Smooth muscle cell (in vitro differentiated cells): ENCODE results near the gene NBPF3. TPM values are rescaled to one million over a fixed set of nuclear protein-coding genes. Genes with fewer than 3 reads are reported as not detected.

Experiments used
- DNase-seq: peaks from one replicate; lab custom pipeline; 2025; ENCODE audit not compliant: unreplicated experiment; lab: John Stamatoyannopoulos, UW
- H2AFZ ChIP-seq: fragments of 200-600 bp; sonication (generic); 2 replicates; pipeline ENCODE4 v1.6.0; 2016; ENCODE audit warnings: antibody characterized with exemption, low read depth, mild to moderate bottlenecking
- H3F3A ChIP-seq: fragments of 200-600 bp; sonication (generic); 2 replicates; pipeline ENCODE4 v1.6.0; 2017; ENCODE audit warnings: antibody characterized with exemption, low read depth
- H3K27ac ChIP-seq: fragments of 200-600 bp; sonication (generic); 2 replicates; pipeline ENCODE4 v1.5.1; 2016; ENCODE audit warnings: low read depth, mild to moderate bottlenecking
- H3K27me3 ChIP-seq: fragments of 200-600 bp; sonication (generic); 2 replicates; pipeline ENCODE4 v1.6.1; 2016; ENCODE audit warnings: low read depth, mild to moderate bottlenecking
- H3K36me3 ChIP-seq: fragments of 200-600 bp; sonication (generic); 2 replicates; pipeline ENCODE4 v1.5.1; 2016; ENCODE audit warnings: low read depth
- H3K4me1 ChIP-seq: fragments of 200-600 bp; sonication (generic); 2 replicates; pipeline ENCODE4 v1.5.1; 2016; ENCODE audit warnings: low read depth
- H3K4me2 ChIP-seq: fragments of 200-600 bp; sonication (generic); 2 replicates; pipeline ENCODE4 v1.6.0; 2016; ENCODE audit warnings: mild to moderate bottlenecking
- H3K4me3 ChIP-seq: fragments of 200-600 bp; sonication (generic); 2 replicates; pipeline ENCODE4 v1.5.1; 2016; ENCODE audit warnings: mild to moderate bottlenecking
- H3K79me2 ChIP-seq: fragments of 200-600 bp; sonication (generic); 2 replicates; pipeline ENCODE4 v1.6.0; 2016; ENCODE audit warnings: low read depth, mild to moderate bottlenecking
- H3K9ac ChIP-seq: fragments of 200-600 bp; sonication (generic); 2 replicates; pipeline ENCODE4 v1.6.0; 2016; ENCODE audit warnings: low read depth
- H3K9me3 ChIP-seq: fragments of 200-600 bp; sonication (generic); replicated peaks from 2 replicates; pipeline ENCODE4 v1.5.1; 2016; ENCODE audit warnings: low read depth
- H4K20me1 ChIP-seq: fragments of 200-600 bp; sonication (generic); 2 replicates; pipeline ENCODE4 v1.6.0; 2016; ENCODE audit warnings: low read depth
- CTCF ChIP-seq: fragments of 200-600 bp; sonication (generic); IDR thresholded peaks from 2 replicates; pipeline ENCODE4 v1.5.1; 2017; ENCODE audit warnings: borderline replicate concordance, mild to moderate bottlenecking, antibody characterized with exemption; ENCODE audit not compliant: insufficient read depth, poor library complexity, severe bottlenecking
- WGBS: methylation state at CpG from one replicate; pipeline ENCODE4 v1.1.7; 2016; ENCODE audit warnings: low lambda C conversion rate; 5-methylcytosine and 5-hydroxymethylcytosine counted together
- polyA plus RNA-seq: library from polyadenylated mRNA; unstranded; fragments of >200 nt; fragmentation: Nextera tagmentation; extraction: Ambion mirVana; gene quantifications from 2 replicates; pipeline ENCODE4 v1.2.1, GENCODE V29; 2016
- total RNA-seq: library from RNA; depleted of rRNA; stranded (reverse); fragments of >200 nt; gene quantifications from 2 replicates; pipeline ENCODE4 v1.2.3, GENCODE V29; 2014

Gene NBPF3
- total and polyA plus RNA-seq, 2 experiments from 2014 or later: 7.5 to 11.0 TPM

DNA sequence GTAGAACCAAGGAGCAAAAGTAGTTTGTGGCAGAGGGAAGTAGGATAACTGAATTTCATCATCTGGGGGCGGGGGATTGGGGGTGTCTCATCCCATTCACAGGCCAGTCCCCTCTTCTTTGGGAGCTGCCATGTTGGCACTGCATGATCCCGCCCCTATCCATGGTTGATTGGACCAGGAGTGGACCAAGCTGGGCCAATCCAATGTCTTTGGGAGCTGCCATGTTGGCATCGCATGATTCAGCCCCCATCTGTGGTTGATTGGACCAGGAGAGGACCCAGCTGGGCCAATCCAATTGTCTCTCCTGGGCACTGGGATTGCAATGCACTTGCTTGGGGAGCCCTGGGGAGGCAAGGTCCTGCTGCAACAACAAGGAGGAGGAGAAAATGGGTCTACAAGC lies 56.9 kb downstream of the NBPF3 start:
- H3K79me2 ChIP-seq: no peaks in the 10 kb centered on the region
- no peaks in the 10 kb centered on the region for H3K4me1 ChIP-seq
- H3K27ac ChIP-seq: no peak overlapping the region
- TF ChIP-seq CTCF: no peak
- H3K27me3 ChIP-seq: peaks cover 4% of the 10 kb centered on the region
- H3K36me3 ChIP-seq: no peaks in the 10 kb centered on the region
- H3F3A ChIP-seq: no peaks in the 10 kb centered on the region
- H3K4me3 ChIP-seq: no peak overlapping the region
- H3K9ac ChIP-seq: no peak overlapping the region
- H2AFZ ChIP-seq: no peak overlapping the region
- DNase-seq: no peak
- WGBS: 96% methylated on average over 3 of the region's 3 CpGs
- no peaks in the 10 kb centered on the region for H3K9me3 ChIP-seq
- no peaks in the 10 kb centered on the region for H4K20me1 ChIP-seq
- H3K4me2 ChIP-seq: no peak overlapping the region

GRCh38 chr1:21497466-21498061 lies 57.6 kb downstream of the NBPF3 start:
- Histone ChIP-seq H3K9me3 (no peaks in the 10 kb centered on the region), H3K9ac (no peak overlapping the region), H4K20me1 (no peaks in the 10 kb centered on the region), H3K36me3 (no peaks in the 10 kb centered on the region), H3K4me2 (no peak overlapping the region), H3K4me1 (no peaks in the 10 kb centered on the region), H2AFZ (no peak overlapping the region), H3K4me3 (no peak overlapping the region), H3F3A (no peaks in the 10 kb centered on the region), H3K79me2 (no peaks in the 10 kb centered on the region), H3K27ac (no peak overlapping the region), H3K27me3 (peaks cover under 1% of the 10 kb centered on the region)
- 52% methylated on average over 7 of the region's 7 CpGs for WGBS
- no peak for TF ChIP-seq CTCF
- no peak for DNase-seq

DNA sequence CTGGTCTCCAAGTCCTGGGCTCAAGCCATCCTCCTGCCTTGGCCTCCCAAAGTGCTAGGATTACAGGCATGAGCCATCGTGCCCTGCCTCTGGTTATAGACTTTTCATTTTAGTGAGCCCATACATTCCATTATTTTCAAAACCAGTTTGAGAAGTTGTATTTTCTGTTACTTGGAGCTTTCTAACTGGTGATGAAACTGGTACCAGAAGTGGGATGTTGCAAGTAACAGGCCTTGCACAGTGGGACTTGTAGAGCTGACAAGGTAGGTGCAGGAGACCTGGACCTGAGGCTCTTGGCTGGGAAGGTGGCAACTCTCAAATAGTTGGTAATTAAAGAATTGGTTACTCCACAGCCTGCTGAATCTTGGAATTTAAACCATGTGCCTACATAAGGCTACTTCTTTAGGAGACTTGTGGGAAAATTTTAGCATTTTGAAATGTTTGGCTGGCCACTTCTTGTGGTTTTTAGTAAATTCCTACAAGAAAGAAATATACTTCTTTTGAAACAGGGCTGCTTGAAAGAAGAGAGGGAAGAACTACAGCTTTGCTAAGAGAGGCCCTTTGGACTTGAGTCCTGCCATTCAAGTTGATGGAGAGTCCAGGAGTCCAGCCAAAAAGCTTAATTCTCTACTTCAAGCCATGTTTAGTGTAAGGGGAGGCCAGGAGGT lies 59.5 kb downstream of the NBPF3 start:
- H3K4me1 ChIP-seq: no peaks in the 10 kb centered on the region
- no peak overlapping the region for H3K27ac ChIP-seq
- 94% methylated on average over 1 of the region's 1 CpG for WGBS
- H3K4me2 ChIP-seq: no peak overlapping the region
- H4K20me1 ChIP-seq: no peaks in the 10 kb centered on the region
- H3K4me3 ChIP-seq: no peak overlapping the region
- H3K9me3 ChIP-seq: no peaks in the 10 kb centered on the region
- no peak for DNase-seq
- no peak for TF ChIP-seq CTCF
- H3K9ac ChIP-seq: no peak overlapping the region
- H3F3A ChIP-seq: no peaks in the 10 kb centered on the region
- H3K79me2 ChIP-seq: no peaks in the 10 kb centered on the region
- no peak overlapping the region for H2AFZ ChIP-seq
- no peaks in the 10 kb centered on the region for H3K27me3 ChIP-seq
- H3K36me3 ChIP-seq: no peaks in the 10 kb centered on the region

- H3K27me3 ChIP-seq: peaks cover 20% of the 10 kb centered on the region
- WGBS: 86% methylated on average over 7 of the region's 7 CpGs
- H3K36me3 ChIP-seq: no peaks in the 10 kb centered on the region
- H3K4me3 ChIP-seq: no peak overlapping the region
- H4K20me1 ChIP-seq: no peaks in the 10 kb centered on the region
- H3K27ac ChIP-seq: no peak overlapping the region
- no peak for TF ChIP-seq CTCF
- H3K9me3 ChIP-seq: no peaks in the 10 kb centered on the region
- no peaks in the 10 kb centered on the region for H3K79me2 ChIP-seq
- H3K4me2 ChIP-seq: no peak overlapping the region
- H3K9ac ChIP-seq: no peak overlapping the region
- H3F3A ChIP-seq: no peaks in the 10 kb centered on the region
- no peak for DNase-seq
- no peak overlapping the region for H2AFZ ChIP-seq
- peaks cover 3% of the 10 kb centered on the region for H3K4me1 ChIP-seq
Measured at GRCh38 chr1:21503706-21504377, 63.9 kb downstream of the NBPF3 start.
